D721Med (cell line): ENCODE data around the gene NCKAP1.

Experiments used
- DNase-seq: peaks from one replicate; pipeline ENCODE4 v3.0.0; 2011; ENCODE audit warnings: low spot score; ENCODE audit not compliant: insufficient read length
- FAIRE-seq: peaks from 2 replicates; lab custom pipeline; 2011; peaks lifted over from hg19 to GRCh38; lab: Jason Lieb, UNC
- CTCF ChIP-seq: IDR thresholded peaks from 2 replicates; pipeline ENCODE4 v1.5.1; 2012; ENCODE audit warnings: mild to moderate bottlenecking, control low read depth; ENCODE audit not compliant: insufficient read depth; ENCODE audit errors: missing control alignments

NCKAP1 gene

DNA sequence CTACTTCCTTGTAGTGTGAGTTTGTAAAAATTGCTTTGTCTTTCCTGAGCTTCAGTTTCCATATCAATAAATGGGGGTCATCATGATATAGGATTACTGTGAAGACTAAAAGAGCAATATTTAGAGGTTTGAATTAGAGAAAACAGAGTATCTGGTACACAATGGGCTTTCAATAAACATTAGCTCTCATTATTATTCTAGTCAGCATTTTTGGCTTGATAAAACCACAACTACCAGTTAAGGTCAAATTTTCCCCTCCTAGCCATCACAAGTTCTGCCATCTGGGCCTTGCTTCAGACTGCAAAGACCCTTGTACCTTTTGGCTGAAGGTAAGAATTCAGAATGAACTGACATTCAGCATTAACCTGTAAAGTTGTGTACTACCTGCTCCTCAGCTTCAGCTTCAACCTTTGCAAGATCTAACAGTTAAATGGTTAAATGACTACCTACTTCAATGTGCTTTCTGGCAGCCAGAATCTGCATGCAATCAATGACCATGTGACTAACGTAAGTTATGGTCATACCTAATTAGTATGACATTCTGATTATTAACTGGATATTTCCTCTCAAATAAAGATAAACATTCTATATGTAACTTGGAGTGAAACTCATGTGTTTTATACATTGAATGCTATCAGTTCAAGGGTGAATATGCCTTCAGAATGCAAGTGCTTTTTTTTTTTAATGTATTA is 119.2 kb downstream of the NCKAP1 start:
- FAIRE-seq (no peak), DNase-seq (no peak)
- TF ChIP-seq CTCF = no peak

- FAIRE-seq (peak; percentile 51), DNase-seq (no peak)
- no peak for TF ChIP-seq CTCF
Observed at GRCh38 chr2:182917924-182918323, 120.3 kb downstream of the NCKAP1 start.

- no peak for TF ChIP-seq CTCF
- DNase-seq (no peak), FAIRE-seq (no peak)
Observed at GRCh38 chr2:182916417-182916816, 121.8 kb downstream of the NCKAP1 start.

GRCh38 chr2:182915369-182916326 is 122.6 kb downstream of the NCKAP1 start:
- FAIRE-seq (no peak), DNase-seq (no peak)
- TF ChIP-seq CTCF = no peak

GRCh38 chr2:182914852-182915251 is 123.4 kb downstream of the NCKAP1 start:
- no peak for FAIRE-seq
- DNase-seq = no peak
- no peak for TF ChIP-seq CTCF

- no peak for DNase-seq
- TF ChIP-seq CTCF = no peak
- FAIRE-seq = no peak
Observed at GRCh38 chr2:182913064-182913463, 125.2 kb downstream of the NCKAP1 start.
